Breast epithelium (tissue), 4 donors: Measurements from ENCODE around the gene CDA. TPM values are rescaled to one million over a fixed set of nuclear protein-coding genes. Genes with fewer than 3 reads are reported as not detected.

Source experiments
- DNase-seq, 2 donors: peaks; one replicate each; pipeline ENCODE4 v3.0.0-alpha.2; 2019; ENCODE audit warnings: low spot score in 2 of 2
- H3K27ac ChIP-seq, 2 donors: fragments of 200-600 bp; sonication (generic) in 1 of 2; one replicate each; pipeline ENCODE4 v1.5.1; 2016 to 2019; ENCODE audit warnings: mild to moderate bottlenecking in 1 of 2
- H3K27me3 ChIP-seq, 2 donors: fragments of 200-600 bp; sonication (generic) in 1 of 2; one replicate each; pipeline versions ENCODE4 v1.5.1 to v1.6.0; 2017 to 2019; ENCODE audit warnings: control low read depth in 1 of 2, mild to moderate bottlenecking in 1 of 2
- H3K36me3 ChIP-seq: fragments of 200-600 bp; one replicate; pipeline ENCODE4 v1.5.1; 2019
- H3K4me1 ChIP-seq, 2 donors: fragments of 200-600 bp; sonication (generic); one replicate each; pipeline ENCODE4 v1.5.1; 2016 to 2019; ENCODE audit warnings: control low read depth in 1 of 2
- H3K4me3 ChIP-seq, 3 donors: fragments of 200-600 bp; sonication (generic); 1 replicate in 2 of 3; 2 replicates in 1 of 3; pipeline ENCODE4 v1.5.1; 2016 to 2019; ENCODE audit warnings: mild to moderate bottlenecking in 3 of 3, moderate library complexity in 2 of 3
- H3K9me3 ChIP-seq, 2 donors: fragments of 200-600 bp; sonication (generic) in 1 of 2; one replicate each; pipeline ENCODE4 v1.5.1; 2016 to 2019; ENCODE audit warnings: control low read depth in 1 of 2
- CTCF ChIP-seq, 3 donors: fragments of 450-650 bp; IDR thresholded peaks; one replicate each; pipeline ENCODE4 v1.5.1; 2016 to 2017; ENCODE audit warnings: antibody characterized with exemption in 3 of 3, mild to moderate bottlenecking in 3 of 3, moderate library complexity in 3 of 3
- POLR2A ChIP-seq: fragments of 450-650 bp; IDR thresholded peaks from one replicate; pipeline ENCODE4 v1.6.1; 2016; ENCODE audit warnings: antibody characterized with exemption, mild to moderate bottlenecking, moderate library complexity
- POLR2AphosphoS5 ChIP-seq, 3 donors: sonication (generic); formaldehyde crosslinking; IDR thresholded peaks; one replicate each; pipeline ENCODE4 v1.6.1; 2017; ENCODE audit warnings: antibody characterized with exemption in 3 of 3
- intact Hi-C: fragments of 100-400 bp; cut with DNase I; formaldehyde crosslinking; loops from one replicate; pipeline ENCODE4 v1.15.1; 2023; ENCODE audit warnings: low total_unique reads
- total RNA-seq, 3 donors: library from RNA; depleted of rRNA; stranded (reverse); fragments of >200 nt; gene quantifications; one replicate each; pipeline ENCODE4 v1.1.0, GENCODE V29; 2016

CDA gene
- total RNA-seq, 3 donors from 2014 or later, result 0.98 to 1.3 (median 1.0) TPM

- H3K27ac ChIP-seq, result no peak overlapping the region
- no peak overlapping the region for H3K4me3 ChIP-seq
- no peaks in the 10 kb centered on the region for H3K4me1 ChIP-seq
- H3K9me3 ChIP-seq, result no peaks in the 10 kb centered on the region
- intact Hi-C loops, result no loop called here
- no peaks in the 10 kb centered on the region for H3K27me3 ChIP-seq
- DNase-seq, result no peak
- TF ChIP-seq CTCF (IDR thresholded peaks at IDR 0.05) (no peak), POLR2AphosphoS5 (IDR thresholded peaks at IDR 0.05) (no peak), POLR2A (no peak)
- H3K36me3 ChIP-seq, result peaks cover 8% of the 10 kb centered on the region
Measured at GRCh38 chr1:20636785-20637347, 48.0 kb downstream of the CDA start.

GRCh38 chr1:20640183-20640597 is 51.3 kb downstream of the CDA start:
- intact Hi-C loops, result no loop called here
- Histone ChIP-seq H3K27me3 (no peaks in the 10 kb centered on the region), H3K27ac (no peak overlapping the region), H3K9me3 (no peaks in the 10 kb centered on the region), H3K4me1 (no peaks in the 10 kb centered on the region), H3K4me3 (no peak overlapping the region), H3K36me3 (peaks cover 8% of the 10 kb centered on the region)
- no peak for DNase-seq
- TF ChIP-seq CTCF (IDR thresholded peaks at IDR 0.05) (peak in 2 of 3 donors; percentile 62 to 63), POLR2A (no peak), POLR2AphosphoS5 (IDR thresholded peaks at IDR 0.05) (no peak)

GRCh38 chr1:20641975-20642374 is 53.1 kb downstream of the CDA start:
- H3K27me3 ChIP-seq, result no peaks in the 10 kb centered on the region
- H3K36me3 ChIP-seq, result peaks cover 8% of the 10 kb centered on the region
- H3K9me3 ChIP-seq, result no peaks in the 10 kb centered on the region
- H3K4me3 ChIP-seq, result no peak overlapping the region
- H3K27ac ChIP-seq, result no peak overlapping the region
- DNase-seq, result no peak
- TF ChIP-seq POLR2A (no peak), CTCF (IDR thresholded peaks at IDR 0.05) (no peak), POLR2AphosphoS5 (IDR thresholded peaks at IDR 0.05) (no peak)
- intact Hi-C loops, result no loop called here
- no peaks in the 10 kb centered on the region for H3K4me1 ChIP-seq

GRCh38 chr1:20643080-20643479 is 54.2 kb downstream of the CDA start:
- Histone ChIP-seq H3K9me3 (no peaks in the 10 kb centered on the region), H3K27ac (no peak overlapping the region), H3K27me3 (no peaks in the 10 kb centered on the region), H3K36me3 (peaks cover 8% of the 10 kb centered on the region), H3K4me1 (no peaks in the 10 kb centered on the region), H3K4me3 (no peak overlapping the region)
- TF ChIP-seq CTCF (IDR thresholded peaks at IDR 0.05), result no peak
- TF ChIP-seq POLR2AphosphoS5 (IDR thresholded peaks at IDR 0.05), result no peak
- no peak for TF ChIP-seq POLR2A
- DNase-seq, result no peak
- intact Hi-C loops, result no loop called here

- intact Hi-C loops, result no loop called here
- TF ChIP-seq POLR2A (no peak), CTCF (IDR thresholded peaks at IDR 0.05) (no peak), POLR2AphosphoS5 (IDR thresholded peaks at IDR 0.05) (no peak)
- no peaks in the 10 kb centered on the region for H3K36me3 ChIP-seq
- no peak for DNase-seq
- H3K4me1 ChIP-seq, result no peaks in the 10 kb centered on the region
- H3K9me3 ChIP-seq, result no peaks in the 10 kb centered on the region
- no peak overlapping the region for H3K4me3 ChIP-seq
- H3K27ac ChIP-seq, result no peak overlapping the region
- no peaks in the 10 kb centered on the region for H3K27me3 ChIP-seq
Measured at GRCh38 chr1:20644416-20644815, 55.5 kb downstream of the CDA start.
